Body of pancreas (tissue), 4 donors: ENCODE measurements around the gene KCNJ14. TPM values are rescaled to one million over a fixed set of nuclear protein-coding genes. Genes with fewer than 3 reads are reported as not detected.

Experiments
- ATAC-seq: fragments of 150-250 bp; one replicate; pipeline ENCODE4 v1.9.1; 2016
- DNase-seq, 4 donors: peaks; one replicate each; pipeline ENCODE4 v3.0.0-alpha.2; 2019
- H3K27ac ChIP-seq, 4 donors: fragments of 200-600 bp; sonication (generic); 1 replicate in 3 of 4; 2 replicates in 1 of 4; pipeline versions ENCODE4 v1.5.1 to v1.6.1; 2016 to 2019; ENCODE audit warnings: mild to moderate bottlenecking in 1 of 4, mixed read lengths in 1 of 4, moderate library complexity in 1 of 4
- H3K27me3 ChIP-seq, 2 donors: fragments of 200-600 bp; sonication (generic); one replicate each; pipeline ENCODE4 v1.6.0; 2016; ENCODE audit warnings: mild to moderate bottlenecking in 1 of 2
- H3K36me3 ChIP-seq, 2 donors: fragments of 200-600 bp; sonication (generic); replicated peaks in 1 of 2; 2 replicates each; pipeline ENCODE4 v1.5.1; 2016; ENCODE audit warnings: low read depth in 2 of 2; ENCODE audit not compliant: insufficient read depth in 1 of 2
- H3K4me1 ChIP-seq: fragments of 200-600 bp; sonication (generic); one replicate; pipeline ENCODE4 v1.6.0; 2016
- H3K4me3 ChIP-seq, 2 donors: fragments of 200-600 bp; sonication (generic); 1 replicate in 1 of 2; 2 replicates in 1 of 2; pipeline ENCODE4 v1.5.1; 2016 to 2019
- H3K9me3 ChIP-seq, 3 donors: fragments of 200-600 bp; sonication (generic); 1 replicate in 2 of 3; 2 replicates in 1 of 3; pipeline ENCODE4 v1.5.1; 2016
- CTCF ChIP-seq, 7 experiments: fragments of 450-650 bp in 4 of 7; fragments of 200-600 bp in 3 of 7; sonication (generic) in 3 of 7; IDR thresholded peaks; one replicate each; pipeline ENCODE4 v1.5.1; 2016 to 2019; ENCODE audit warnings: antibody characterized with exemption in 7 of 7
- POLR2A ChIP-seq, 3 donors: fragments of 450-650 bp; IDR thresholded peaks; one replicate each; pipeline ENCODE4 v1.6.1; 2016; ENCODE audit warnings: antibody characterized with exemption in 3 of 3, mild to moderate bottlenecking in 2 of 3
- WGBS, 2 donors: methylation state at CpG; one replicate each; pipeline ENCODE4 v1.1.5; 2017; 5-methylcytosine and 5-hydroxymethylcytosine counted together
- intact Hi-C: fragments of 100-400 bp; cut with DNase I; formaldehyde crosslinking; loops from one replicate; pipeline ENCODE4 v1.15.1; 2023
- total RNA-seq, 2 donors: library from RNA; depleted of rRNA; stranded (reverse); fragments of >200 nt; gene quantifications; one replicate each; pipeline ENCODE4 v1.1.0, GENCODE V29; 2016

KCNJ14 gene
- total RNA-seq, result 1 to 10 TPM in 1 of 2 donors, under 1 TPM in 1; 0.66 to 1.6 TPM

- 79 to 85% methylated on average over 8 to 16 of the region's 16 CpGs for WGBS, 2 donors
- H3K36me3 ChIP-seq, result peaks cover 14 to 22% of the 10 kb centered on the region in 2 donors
- intact Hi-C loops, result no loop called here
Observed at GRCh38 chr19:48455171-48455907, at the start of gene KCNJ14. Gene KCNJ14 (plus strand): TSS chr19:48455574. CDS start chr19:48461725, 6,151 bp downstream.

GRCh38 chr19:48405850-48406249 is 49.5 kb upstream of the KCNJ14 start:
- intact Hi-C loops, result no loop called here
- Histone ChIP-seq H3K4me1 (no peaks in the 10 kb centered on the region), H3K4me3 (no peak overlapping the region), H3K9me3 (no peaks in the 10 kb centered on the region), H3K27me3 (peaks cover 0 to 6% of the 10 kb centered on the region in 2 donors), H3K36me3 (no peaks in the 10 kb centered on the region), H3K27ac (no peak overlapping the region)
- TF ChIP-seq CTCF (IDR thresholded peaks at IDR 0.05), result no peak
- TF ChIP-seq POLR2A (IDR thresholded peaks at IDR 0.05), result no peak
- no peak for DNase-seq
- ATAC-seq, result no peak
- WGBS, 2 donors, result 60 to 76% methylated on average over 8 to 13 of the region's 13 CpGs

More at GRCh38 chr19:48455171-48455907, at the start of gene KCNJ14:
- TF ChIP-seq CTCF (IDR thresholded peaks at IDR 0.05), result no peak
- no peak for TF ChIP-seq POLR2A (IDR thresholded peaks at IDR 0.05)
- Histone ChIP-seq H3K4me1 (no peaks in the 10 kb centered on the region), H3K27me3 (no peaks in the 10 kb centered on the region), H3K9me3 (no peaks in the 10 kb centered on the region), H3K27ac (no peak within 1 kb of the TSS), H3K4me3 (no peak within 1 kb of the TSS)
- no peak for DNase-seq
- ATAC-seq, result no peak

- WGBS, 2 donors, result 37 to 76% methylated on average over 9 to 24 of the region's 24 CpGs
- Histone ChIP-seq H3K36me3 (no peaks in the 10 kb centered on the region), H3K27ac (peak overlapping the region in 2 of 4 donors; percentile 54 to 64), H3K27me3 (no peaks in the 10 kb centered on the region), H3K4me3 (no peak overlapping the region), H3K4me1 (peaks cover 10% of the 10 kb centered on the region), H3K9me3 (no peaks in the 10 kb centered on the region)
- TF ChIP-seq POLR2A (IDR thresholded peaks at IDR 0.05), result no peak
- no peak for TF ChIP-seq CTCF (IDR thresholded peaks at IDR 0.05)
- intact Hi-C loops, result no loop called here
- no peak for DNase-seq
- peak; percentile 25 for ATAC-seq
Observed at GRCh38 chr19:48413879-48414587, 41.3 kb upstream of the KCNJ14 start.

GRCh38 chr19:48415395-48415794 is 40.0 kb upstream of the KCNJ14 start:
- Histone ChIP-seq H3K4me3 (no peak overlapping the region), H3K9me3 (no peaks in the 10 kb centered on the region), H3K27me3 (no peaks in the 10 kb centered on the region), H3K36me3 (no peaks in the 10 kb centered on the region), H3K27ac (peak overlapping the region in 1 of 4 donors; percentile 64), H3K4me1 (peaks cover 10% of the 10 kb centered on the region)
- peak; percentile 63 for ATAC-seq
- peak; percentile 70 to 86 (median 78) for DNase-seq
- WGBS, 2 donors, result 7 to 8% methylated on average over 11 to 14 of the region's 14 CpGs
- TF ChIP-seq POLR2A (IDR thresholded peaks at IDR 0.05) (no peak), CTCF (IDR thresholded peaks at IDR 0.05) (no peak)
- intact Hi-C loops, result no loop called here
